Kidney (tissue), 14 donors: ENCODE measurements around the gene PSMD2. TPM values are rescaled to one million over a fixed set of nuclear protein-coding genes. Genes with fewer than 3 reads are reported as not detected.

ENCODE experiments used
- DNase-seq, 5 donors: peaks; one replicate each; pipeline ENCODE4 v3.0.0-alpha.2; 2013 to 2020
- FAIRE-seq: peaks from 2 replicates; lab custom pipeline; 2012; peaks lifted over from hg19 to GRCh38; lab: Jason Lieb, UNC
- H3K27ac ChIP-seq, 2 donors: one replicate each; pipeline ENCODE4 v1.7.0; 2013; ENCODE audit warnings: low read depth in 2 of 2, low read length in 2 of 2, inconsistent platforms in 1 of 2
- H3K27me3 ChIP-seq: one replicate; pipeline ENCODE4 v1.7.1; 2013; ENCODE audit warnings: low read length, inconsistent platforms; ENCODE audit not compliant: control insufficient read depth, insufficient read depth
- H3K36me3 ChIP-seq, 3 donors: one replicate each; pipeline versions ENCODE4 v1.7.0 to v1.7.1; 2013; ENCODE audit warnings: low read length in 3 of 3, control low read depth in 1 of 3, inconsistent platforms in 1 of 3; ENCODE audit not compliant: insufficient read depth in 3 of 3, control insufficient read depth in 2 of 3
- H3K4me1 ChIP-seq, 3 donors: one replicate each; pipeline versions ENCODE4 v1.7.0 to v1.7.1; 2013; ENCODE audit warnings: low read length in 3 of 3, inconsistent platforms in 1 of 3, low read depth in 1 of 3; ENCODE audit not compliant: control insufficient read depth in 2 of 3, insufficient read depth in 2 of 3
- H3K4me3 ChIP-seq, 3 donors: one replicate each; pipeline versions ENCODE4 v1.7.0 to v1.8.1; 2013; ENCODE audit warnings: low read length in 3 of 3, control low read depth in 1 of 3, inconsistent platforms in 1 of 3
- H3K9ac ChIP-seq, 3 donors: one replicate each; pipeline versions ENCODE4 v1.7.0 to v1.7.1; 2013; ENCODE audit warnings: low read length in 3 of 3, control low read depth in 1 of 3, inconsistent platforms in 1 of 3
- H3K9me3 ChIP-seq, 3 donors: one replicate each; pipeline versions ENCODE4 v1.7.0 to v1.7.1; 2013; ENCODE audit warnings: low read length in 3 of 3, control low read depth in 1 of 3, inconsistent platforms in 1 of 3; ENCODE audit not compliant: control insufficient read depth in 2 of 3, insufficient read depth in 1 of 3
- intact Hi-C: fragments of 100-400 bp; cut with DNase I; formaldehyde crosslinking; loops from one replicate; pipeline ENCODE4 v1.11.1; 2022
- polyA plus RNA-seq: library from polyadenylated mRNA; stranded (reverse); fragments of 350-450 nt; fragmentation: Illumina TruSeq; extraction: RNeasy Lipid Tissue Mini Kit (QIAGEN cat#74804); gene quantifications from one replicate; pipeline ENCODE4 v1.2.3, GENCODE V29; 2014; ENCODE audit warnings: low read depth, low replicate concordance; ENCODE audit not compliant: insufficient read depth
- total RNA-seq: library from RNA; stranded (reverse); fragmentation: NEBNext Ultra II Directional; extraction: Animal tissue kit (Norgen Biotek cat#: 25700); gene quantifications from one replicate; pipeline ENCODE4 v1.2.1, GENCODE V29; 2021
- TF ChIP-seq, protein P1 (sequence below): IDR thresholded peaks from 3 replicates; pipeline ENCODE4 v1.5.1; 2012; ENCODE audit warnings: mild to moderate bottlenecking, moderate library complexity, borderline replicate concordance; ENCODE audit not compliant: insufficient read depth; ENCODE audit errors: extremely low read depth
- donor health status: control.
- donor health status: control.
- donor health status: control.
- donor health status: control.
- donor health status: control.
- donor health status: DM: yes; HTN: yes; CAD: no.
- donor health status: Normal renal cell carcinoma (clear cell type).

PSMD2 gene
- total and polyA plus RNA-seq, 2 donors from 2014 or later = 104 to 149 TPM

DNA sequence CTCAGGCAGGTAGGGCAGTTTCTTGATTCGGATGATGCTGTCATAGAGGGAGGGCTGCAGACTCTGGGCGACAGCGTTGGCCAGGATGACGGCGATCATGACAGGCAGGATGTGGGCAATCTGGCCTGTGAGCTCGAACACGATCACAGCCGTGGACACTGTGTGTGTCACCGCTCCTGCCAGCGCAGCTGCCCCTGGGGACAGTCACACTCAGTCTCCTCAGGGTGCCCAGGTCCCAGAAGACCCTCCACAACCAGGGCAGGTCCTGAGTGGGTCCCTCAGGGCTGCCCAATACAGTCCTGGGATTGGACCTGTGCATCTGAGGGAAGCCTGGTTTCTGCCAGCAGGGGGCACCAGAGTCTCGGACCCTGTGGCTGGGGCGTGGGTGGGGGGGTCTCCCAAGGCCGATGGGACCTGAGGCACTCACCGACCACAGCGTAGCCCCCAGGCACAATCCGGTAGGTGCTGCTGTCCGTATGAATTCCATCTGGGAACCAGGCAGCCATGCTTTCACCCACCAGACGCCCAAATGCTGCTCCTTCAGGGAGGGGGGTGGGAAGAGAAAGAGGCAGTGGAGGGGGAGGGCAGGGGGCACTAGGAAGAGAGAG, 55.2 kb downstream of the PSMD2 start:
- Histone ChIP-seq H3K9ac (no peak overlapping the region), H3K4me1 (peaks cover 0 to 8% (median 2%) of the 10 kb centered on the region in 3 donors), H3K9me3 (no peaks in the 10 kb centered on the region), H3K36me3 (peaks cover 0 to 5% (median 4%) of the 10 kb centered on the region in 3 donors), H3K4me3 (no peak overlapping the region), H3K27me3 (no peaks in the 10 kb centered on the region), H3K27ac (no peak overlapping the region)
- DNase-seq (peak in 4 of 5 donors; percentile 51 to 76 (median 64)), FAIRE-seq (no peak)
- intact Hi-C loops = no loop called here
- TF ChIP-seq, protein P1, sequence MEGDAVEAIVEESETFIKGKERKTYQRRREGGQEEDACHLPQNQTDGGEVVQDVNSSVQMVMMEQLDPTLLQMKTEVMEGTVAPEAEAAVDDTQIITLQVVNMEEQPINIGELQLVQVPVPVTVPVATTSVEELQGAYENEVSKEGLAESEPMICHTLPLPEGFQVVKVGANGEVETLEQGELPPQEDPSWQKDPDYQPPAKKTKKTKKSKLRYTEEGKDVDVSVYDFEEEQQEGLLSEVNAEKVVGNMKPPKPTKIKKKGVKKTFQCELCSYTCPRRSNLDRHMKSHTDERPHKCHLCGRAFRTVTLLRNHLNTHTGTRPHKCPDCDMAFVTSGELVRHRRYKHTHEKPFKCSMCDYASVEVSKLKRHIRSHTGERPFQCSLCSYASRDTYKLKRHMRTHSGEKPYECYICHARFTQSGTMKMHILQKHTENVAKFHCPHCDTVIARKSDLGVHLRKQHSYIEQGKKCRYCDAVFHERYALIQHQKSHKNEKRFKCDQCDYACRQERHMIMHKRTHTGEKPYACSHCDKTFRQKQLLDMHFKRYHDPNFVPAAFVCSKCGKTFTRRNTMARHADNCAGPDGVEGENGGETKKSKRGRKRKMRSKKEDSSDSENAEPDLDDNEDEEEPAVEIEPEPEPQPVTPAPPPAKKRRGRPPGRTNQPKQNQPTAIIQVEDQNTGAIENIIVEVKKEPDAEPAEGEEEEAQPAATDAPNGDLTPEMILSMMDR = peak; percentile 68

DNA sequence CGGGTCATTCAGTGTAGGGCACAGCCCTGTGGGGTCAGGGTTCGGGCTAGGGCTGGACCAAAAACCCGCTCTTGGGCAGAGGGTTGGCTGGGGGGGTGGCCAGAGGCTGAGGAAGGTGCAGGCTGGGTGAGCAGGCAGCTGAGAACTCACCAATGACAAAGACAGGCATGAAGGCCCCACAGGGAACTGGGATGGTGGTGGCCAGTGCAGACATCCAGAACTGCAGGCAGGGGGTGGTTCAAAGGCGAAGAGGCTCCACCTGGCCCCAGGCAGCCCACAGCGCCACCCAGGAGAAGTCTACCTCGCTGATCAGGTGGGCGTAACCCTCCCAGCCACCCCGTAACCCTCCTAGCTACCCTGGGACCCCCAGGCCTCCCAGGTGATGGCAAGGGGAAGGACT, 55.7 kb downstream of the PSMD2 start:
- Histone ChIP-seq H3K4me1 (peaks cover 0 to 5% (median 2%) of the 10 kb centered on the region in 3 donors), H3K9ac (no peak overlapping the region), H3K27me3 (no peaks in the 10 kb centered on the region), H3K36me3 (peaks cover 0 to 5% (median 4%) of the 10 kb centered on the region in 3 donors), H3K4me3 (no peak overlapping the region), H3K9me3 (no peaks in the 10 kb centered on the region), H3K27ac (no peak overlapping the region)
- no peak for FAIRE-seq
- TF ChIP-seq, protein P1 = no peak
- peak in 1 of 5 donors; percentile 51 for DNase-seq
- intact Hi-C loops = no loop called here

DNA sequence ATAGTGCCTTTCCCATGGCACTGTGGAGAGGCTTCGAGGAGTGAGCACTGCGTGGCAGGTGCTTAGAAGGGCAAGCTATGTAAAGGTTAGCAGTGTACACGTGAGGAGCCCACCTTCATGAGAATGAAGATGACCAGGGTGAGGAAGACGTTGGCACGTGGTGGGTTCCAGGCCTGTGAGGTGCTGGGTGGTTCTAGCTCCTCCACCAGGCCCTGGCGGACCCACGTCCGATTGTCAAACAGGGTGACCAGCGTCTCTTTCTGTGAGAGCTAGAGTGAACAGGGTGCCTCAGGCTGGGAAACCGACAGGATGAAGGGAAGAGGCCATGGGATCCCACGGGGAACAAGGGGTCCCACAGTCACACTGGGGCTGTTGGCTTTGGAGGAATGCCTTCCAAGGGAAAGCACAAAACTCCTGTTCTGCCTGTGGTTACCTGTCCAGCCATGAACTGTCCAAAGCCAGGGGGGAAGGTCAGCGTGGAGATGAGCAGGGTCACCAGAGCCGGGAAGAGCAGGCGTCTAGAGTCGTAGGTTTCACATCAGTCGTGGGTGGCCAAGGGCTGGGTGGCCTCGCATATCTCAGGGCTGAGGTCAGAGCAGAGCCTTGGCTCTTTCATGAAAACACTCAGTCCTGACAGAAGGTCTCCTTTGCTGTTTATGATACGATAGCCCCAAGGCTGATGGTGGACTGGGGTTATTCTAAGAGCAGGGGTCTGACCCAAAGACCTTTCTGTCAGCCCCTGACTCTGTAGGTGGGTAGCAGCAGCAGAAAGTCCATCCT, 56.4 kb downstream of the PSMD2 start:
- Histone ChIP-seq H3K9ac (no peak overlapping the region), H3K4me3 (no peak overlapping the region), H3K9me3 (no peaks in the 10 kb centered on the region), H3K36me3 (peaks cover 0 to 5% (median 4%) of the 10 kb centered on the region in 3 donors), H3K4me1 (peaks cover 0 to 6% (median 5%) of the 10 kb centered on the region in 3 donors), H3K27me3 (no peaks in the 10 kb centered on the region), H3K27ac (no peak overlapping the region)
- FAIRE-seq (no peak), DNase-seq (peak in 1 of 5 donors; percentile 64)
- intact Hi-C loops = no loop called here
- TF ChIP-seq, protein P1 = no peak
